HepG2 (cell line): ENCODE measurements around the gene GFAP. TPM values are rescaled to one million over a fixed set of nuclear protein-coding genes. Genes with fewer than 3 reads are reported as not detected.

Source experiments
- ATAC-seq: fragments of 200-7000 bp; cut with Tn5 transposase; 3 replicates; pipeline ENCODE4 v1.9.1; 2020; ENCODE audit warnings: mild to moderate bottlenecking, moderate library complexity
- BruUV-seq: library from RNA; stranded (reverse); fragments of 400-500 nt; replicated peaks from 2 replicates; lab custom pipeline; 2021; lab: Mats Ljungman, UMichigan
- CTCF ChIA-PET: fragments of 300-600 bp; formaldehyde crosslinking; extraction: SDS; loops from one replicate; lab custom pipeline; 2021; ENCODE audit warnings: low total read pairs, inconsistent platforms, low intra/inter-chr PET ratio; lab: Yijun Ruan, JAX
- POLR2A ChIA-PET: fragments of 350-600 bp; sonication (Branson Sonifier 250); formaldehyde crosslinking; loops from one replicate; lab custom pipeline; 2020; ENCODE audit warnings: antibody characterized with exemption, inconsistent platforms; lab: Yijun Ruan, JAX
- DNase-seq: peaks from one replicate; pipeline ENCODE4 v3.0.0-alpha.2; 2015; ENCODE audit warnings: low spot score
- FAIRE-seq: peaks from 3 replicates; lab custom pipeline; 2011; peaks lifted over from hg19 to GRCh38; lab: Jason Lieb, UNC
- H2AFZ ChIP-seq: one replicate; pipeline ENCODE4 v1.6.1; 2011; ENCODE audit warnings: low read length, inconsistent platforms
- H3K27ac ChIP-seq: fragments of 300-600 bp; 3 replicates; pipeline ENCODE4 v1.8.0; 2011; ENCODE audit warnings: mixed run types, mild to moderate bottlenecking, mixed read lengths, low read length, inconsistent platforms; ENCODE audit not compliant: insufficient read depth; ENCODE audit errors: extremely low read length
- H3K27me3 ChIP-seq, 2 experiments: fragments of 200-600 bp in 1 of 2; 2 replicates in 1 of 2; 3 replicates in 1 of 2; pipeline versions ENCODE4 v1.6.0 to v1.8.0; 2011; ENCODE audit warnings: low read length in 2 of 2, mild to moderate bottlenecking in 2 of 2, moderate library complexity in 2 of 2, inconsistent platforms in 1 of 2; ENCODE audit not compliant: insufficient read depth in 2 of 2, control insufficient read depth in 1 of 2
- H3K36me3 ChIP-seq, 2 experiments: fragments of 200-600 bp in 1 of 2; replicated peaks in 1 of 2; 2 replicates in 1 of 2; 3 replicates in 1 of 2; pipeline versions ENCODE4 v1.5.1 to v1.8.0; 2011; ENCODE audit warnings: low read length in 2 of 2, inconsistent platforms in 1 of 2; ENCODE audit not compliant: insufficient read depth in 2 of 2, control insufficient read depth in 1 of 2
- H3K4me1 ChIP-seq: 2 replicates; pipeline ENCODE4 v1.5.1; 2012; ENCODE audit warnings: low read length, inconsistent platforms; ENCODE audit not compliant: insufficient read depth
- H3K4me2 ChIP-seq: 2 replicates; pipeline ENCODE4 v1.6.0; 2011; ENCODE audit warnings: low read depth, low read length, inconsistent platforms
- H3K4me3 ChIP-seq, 3 experiments: fragments of 200-600 bp in 1 of 3; sonication (generic), shearing (Covaris generic) in 1 of 3; replicated peaks in 1 of 3; 2 replicates each; pipeline ENCODE4 v1.5.1; 2011 to 2016; ENCODE audit warnings: low read length in 3 of 3, inconsistent platforms in 2 of 3, low read depth in 2 of 3, mild to moderate bottlenecking in 2 of 3, control low read depth in 1 of 3, mixed read lengths in 1 of 3; ENCODE audit not compliant: insufficient read depth in 1 of 3
- H3K79me2 ChIP-seq: one replicate; pipeline ENCODE4 v1.6.1; 2011; ENCODE audit warnings: low read length, inconsistent platforms; ENCODE audit not compliant: insufficient read depth
- H3K9ac ChIP-seq: 2 replicates; pipeline ENCODE4 v1.6.0; 2011; ENCODE audit warnings: mild to moderate bottlenecking, low read depth, low read length, inconsistent platforms; ENCODE audit not compliant: insufficient read depth
- H3K9me3 ChIP-seq: 2 replicates; pipeline ENCODE4 v1.5.1; 2012; ENCODE audit warnings: mild to moderate bottlenecking, low read length
- H4K20me1 ChIP-seq: 2 replicates; pipeline ENCODE4 v1.6.0; 2011; ENCODE audit warnings: inconsistent platforms, mild to moderate bottlenecking, low read length, moderate library complexity; ENCODE audit not compliant: insufficient read depth
- CC2D1A ChIP-seq: sonication (generic); formaldehyde crosslinking; IDR thresholded peaks from 2 replicates; pipeline ENCODE4 v1.8.1; 2023; ENCODE audit warnings: mild to moderate bottlenecking, missing genetic modification reagents
- CEBPB ChIP-seq: IDR thresholded peaks from 2 replicates; pipeline ENCODE4 v1.6.1; 2011; ENCODE audit warnings: low read depth, low read length, improper control_type of control experiment, borderline replicate concordance
- POLR2A ChIP-seq, 2 experiments: IDR thresholded peaks; 2 replicates each; pipeline ENCODE4 v1.6.1; 2011; ENCODE audit warnings: low read depth in 2 of 2, low read length in 2 of 2, mild to moderate bottlenecking in 1 of 2, moderate library complexity in 1 of 2; ENCODE audit not compliant: insufficient read depth in 1 of 2
- ZNF772 ChIP-seq: sonication (generic); formaldehyde crosslinking; IDR thresholded peaks from 2 replicates; pipeline ENCODE4 v1.5.0; 2020; ENCODE audit warnings: mild to moderate bottlenecking, missing genetic modification reagents
- ZNF790 ChIP-seq: sonication (generic); formaldehyde crosslinking; IDR thresholded peaks from 2 replicates; pipeline ENCODE4 v1.8.0; 2022; ENCODE audit warnings: missing genetic modification reagents, mild to moderate bottlenecking, borderline replicate concordance
- ZSCAN22 ChIP-seq: sonication (generic); formaldehyde crosslinking; IDR thresholded peaks from 2 replicates; pipeline ENCODE4 v1.4.0; 2020; ENCODE audit warnings: mild to moderate bottlenecking, missing genetic modification reagents
- WGBS: methylation state at CpG from one replicate; pipeline ENCODE4 v1.1.6; 2017; ENCODE audit warnings: low lambda C conversion rate; 5-methylcytosine and 5-hydroxymethylcytosine counted together
- in situ Hi-C: cut with HindIII; loops from 2 replicates; pipeline ENCODE4 v1.10.0; 2017; ENCODE audit warnings: low pct_unique_long_range_greater_than_20kb; ENCODE audit not compliant: extremely low pct_ligation_motif_present
- intact Hi-C: fragments of 100-400 bp; cut with micrococcal nuclease; formaldehyde crosslinking; loops from one replicate; pipeline ENCODE4 v1.10.0; 2022; ENCODE audit not compliant: unreplicated experiment
- polyA plus RNA-seq, 8 experiments: library from polyadenylated mRNA; depleted of rRNA in 3 of 8; stranded (reverse) in 7 of 8; unstranded in 1 of 8; fragments of >200 nt; fragmentation: Illumina TruSeq in 4 of 8; extraction: Trizol in 4 of 8; gene quantifications; 2 replicates each; pipeline versions ENCODE4 v1.2.1 to v1.2.3, GENCODE V29; 2011 to 2016; ENCODE audit warnings: low read depth in 4 of 8, missing spikeins in 1 of 8, mixed read lengths in 1 of 8; ENCODE audit not compliant: insufficient read depth in 1 of 8
- total RNA-seq, 5 experiments: library from RNA; depleted of rRNA; stranded (reverse); fragments of >200 nt; fragmentation: Illumina TruSeq; extraction: Trizol; gene quantifications; 2 replicates each; pipeline ENCODE4 v1.2.3, GENCODE V29; 2016; ENCODE audit warnings: low read depth in 1 of 5

GFAP gene
- total and polyA plus RNA-seq, 2 of the 13 experiments (the other 11 are each of a cell fraction or from before 2014, with no cell fraction given), result 0.11 to 0.29 TPM

DNA sequence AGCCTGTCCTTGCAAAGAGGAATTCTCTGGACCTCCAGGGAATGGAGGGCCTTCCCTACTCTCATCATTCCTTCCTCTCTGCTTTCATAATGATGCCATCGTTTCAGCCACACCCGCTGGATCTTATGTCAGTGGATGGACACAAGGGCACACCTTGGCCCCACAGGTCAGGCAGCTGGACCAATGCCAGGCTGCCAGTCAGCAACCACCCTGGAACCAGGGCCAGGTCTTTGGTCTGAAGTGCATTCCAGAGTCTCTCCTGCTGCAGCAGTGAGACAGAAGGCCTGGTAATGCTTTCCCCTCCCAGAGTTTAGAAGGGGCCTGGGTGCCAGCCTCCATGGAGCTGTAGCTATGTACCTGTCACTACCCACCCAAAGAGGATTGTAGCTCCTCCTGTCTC, 45.4 kb upstream of the GFAP start (continued):
- TF ChIP-seq ZNF772 (CRISPR knock-in tag), result no peak

DNA sequence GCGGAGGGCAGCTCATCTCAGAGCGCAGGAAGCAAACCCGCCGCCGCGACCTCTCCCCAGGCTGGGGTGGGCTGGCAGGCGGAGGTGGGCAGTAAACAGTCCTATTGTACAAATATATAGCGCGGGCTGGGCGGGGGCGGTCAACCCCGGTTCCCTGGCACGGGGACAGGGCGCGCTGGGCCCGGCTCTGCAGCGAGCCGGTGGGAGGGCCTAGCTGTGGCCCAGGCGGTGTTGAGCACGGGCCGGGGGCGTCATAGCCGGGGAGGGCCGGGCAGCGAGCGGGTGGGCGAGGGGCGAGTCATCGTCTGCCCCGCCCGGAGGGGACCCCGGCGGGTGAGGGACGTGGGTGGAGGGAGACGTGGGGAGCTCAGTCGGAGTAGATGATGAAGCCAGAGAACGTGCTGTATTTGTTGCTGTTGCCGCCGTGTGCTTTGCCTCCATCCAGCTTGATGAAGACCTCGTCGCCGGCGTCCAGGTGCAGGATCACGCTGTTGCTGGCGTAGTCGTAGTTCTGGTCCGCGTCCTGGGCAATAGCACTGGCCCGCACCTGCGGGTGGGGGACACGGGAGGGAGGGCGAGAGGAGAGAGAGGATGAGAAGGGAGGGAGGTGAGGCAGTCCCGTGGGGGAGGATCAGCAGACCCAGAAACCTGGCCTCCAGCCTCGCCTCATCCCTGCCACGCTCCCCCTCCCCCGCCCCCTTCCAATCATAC, 44.7 kb upstream of the GFAP start:
- Histone ChIP-seq H3K4me3 (no peak overlapping the region), H4K20me1 (no peaks in the 10 kb centered on the region), H3K4me2 (no peak overlapping the region), H3K36me3 (no peaks in the 10 kb centered on the region), H3K9me3 (no peaks in the 10 kb centered on the region), H3K4me1 (peaks cover 34% of the 10 kb centered on the region), H2AFZ (no peak overlapping the region), H3K79me2 (no peaks in the 10 kb centered on the region), H3K27me3 (peaks cover 0 to 27% of the 10 kb centered on the region in 2 experiments; a peak in 3 of 5 replicates), H3K27ac (no peak overlapping the region), H3K9ac (no peak overlapping the region)
- DNase-seq (no peak), FAIRE-seq (no peak), ATAC-seq (no peak)
- CTCF ChIA-PET, result no interaction called here
- BruUV-seq, result no TSS peak
- POLR2A ChIA-PET, result no interaction called here
- in situ Hi-C loops (loop anchor here (5.0 kb wide), 1 partner anchor 38 kb away; no protein-coding TSS in a partner anchor), intact Hi-C loops (no loop called here)
- TF ChIP-seq CEBPB (no peak), POLR2A (IDR thresholded peaks at IDR 0.05; ENCODE audit: insufficient read depth in 1 of 2, low read depth in 2 of 2, low read length in 2 of 2) (no peak), ZSCAN22 (no peak), CC2D1A (no peak), ZNF790 (CRISPR knock-in tag) (no peak)
- 71% methylated on average over 49 of the region's 56 CpGs for WGBS
